ENCODE results near the gene FAM20A.

DNA sequence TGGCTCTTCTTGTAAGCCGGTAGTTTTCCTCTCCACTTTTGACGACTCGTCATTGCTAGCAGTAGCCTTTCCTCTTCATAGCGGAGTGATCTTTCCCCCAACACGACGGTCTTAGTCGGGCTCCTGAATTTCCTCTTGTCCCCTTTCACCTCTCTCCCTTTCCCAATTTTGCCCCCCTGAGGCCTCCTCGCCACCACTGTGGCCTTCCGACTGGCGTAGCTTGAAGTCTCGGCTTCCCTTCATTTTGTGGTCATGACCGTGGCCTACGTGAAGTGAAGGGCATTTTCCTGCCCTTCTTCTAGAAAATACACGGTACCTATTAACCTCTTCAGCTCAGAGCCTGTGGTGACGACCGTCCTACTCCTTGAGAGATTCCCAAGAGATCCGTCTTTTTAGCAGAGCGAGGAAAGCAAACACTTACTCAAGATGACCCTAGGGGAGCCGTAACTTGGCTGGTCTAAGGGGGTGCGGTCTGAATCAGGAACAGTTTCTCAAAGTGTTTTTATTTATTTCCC is 88.2 kb downstream of the FAM20A start:
- TF ChIP-seq SMAD1 (IDR thresholded peaks at IDR 0.05; ENCODE audit: low read depth, low read length, partially characterized antibody) (no peak), ZNF766 (CRISPR knock-in tag; conservative IDR thresholded peaks at IDR 0.05) (no peak)
- TF ChIP-seq, protein P1, sequence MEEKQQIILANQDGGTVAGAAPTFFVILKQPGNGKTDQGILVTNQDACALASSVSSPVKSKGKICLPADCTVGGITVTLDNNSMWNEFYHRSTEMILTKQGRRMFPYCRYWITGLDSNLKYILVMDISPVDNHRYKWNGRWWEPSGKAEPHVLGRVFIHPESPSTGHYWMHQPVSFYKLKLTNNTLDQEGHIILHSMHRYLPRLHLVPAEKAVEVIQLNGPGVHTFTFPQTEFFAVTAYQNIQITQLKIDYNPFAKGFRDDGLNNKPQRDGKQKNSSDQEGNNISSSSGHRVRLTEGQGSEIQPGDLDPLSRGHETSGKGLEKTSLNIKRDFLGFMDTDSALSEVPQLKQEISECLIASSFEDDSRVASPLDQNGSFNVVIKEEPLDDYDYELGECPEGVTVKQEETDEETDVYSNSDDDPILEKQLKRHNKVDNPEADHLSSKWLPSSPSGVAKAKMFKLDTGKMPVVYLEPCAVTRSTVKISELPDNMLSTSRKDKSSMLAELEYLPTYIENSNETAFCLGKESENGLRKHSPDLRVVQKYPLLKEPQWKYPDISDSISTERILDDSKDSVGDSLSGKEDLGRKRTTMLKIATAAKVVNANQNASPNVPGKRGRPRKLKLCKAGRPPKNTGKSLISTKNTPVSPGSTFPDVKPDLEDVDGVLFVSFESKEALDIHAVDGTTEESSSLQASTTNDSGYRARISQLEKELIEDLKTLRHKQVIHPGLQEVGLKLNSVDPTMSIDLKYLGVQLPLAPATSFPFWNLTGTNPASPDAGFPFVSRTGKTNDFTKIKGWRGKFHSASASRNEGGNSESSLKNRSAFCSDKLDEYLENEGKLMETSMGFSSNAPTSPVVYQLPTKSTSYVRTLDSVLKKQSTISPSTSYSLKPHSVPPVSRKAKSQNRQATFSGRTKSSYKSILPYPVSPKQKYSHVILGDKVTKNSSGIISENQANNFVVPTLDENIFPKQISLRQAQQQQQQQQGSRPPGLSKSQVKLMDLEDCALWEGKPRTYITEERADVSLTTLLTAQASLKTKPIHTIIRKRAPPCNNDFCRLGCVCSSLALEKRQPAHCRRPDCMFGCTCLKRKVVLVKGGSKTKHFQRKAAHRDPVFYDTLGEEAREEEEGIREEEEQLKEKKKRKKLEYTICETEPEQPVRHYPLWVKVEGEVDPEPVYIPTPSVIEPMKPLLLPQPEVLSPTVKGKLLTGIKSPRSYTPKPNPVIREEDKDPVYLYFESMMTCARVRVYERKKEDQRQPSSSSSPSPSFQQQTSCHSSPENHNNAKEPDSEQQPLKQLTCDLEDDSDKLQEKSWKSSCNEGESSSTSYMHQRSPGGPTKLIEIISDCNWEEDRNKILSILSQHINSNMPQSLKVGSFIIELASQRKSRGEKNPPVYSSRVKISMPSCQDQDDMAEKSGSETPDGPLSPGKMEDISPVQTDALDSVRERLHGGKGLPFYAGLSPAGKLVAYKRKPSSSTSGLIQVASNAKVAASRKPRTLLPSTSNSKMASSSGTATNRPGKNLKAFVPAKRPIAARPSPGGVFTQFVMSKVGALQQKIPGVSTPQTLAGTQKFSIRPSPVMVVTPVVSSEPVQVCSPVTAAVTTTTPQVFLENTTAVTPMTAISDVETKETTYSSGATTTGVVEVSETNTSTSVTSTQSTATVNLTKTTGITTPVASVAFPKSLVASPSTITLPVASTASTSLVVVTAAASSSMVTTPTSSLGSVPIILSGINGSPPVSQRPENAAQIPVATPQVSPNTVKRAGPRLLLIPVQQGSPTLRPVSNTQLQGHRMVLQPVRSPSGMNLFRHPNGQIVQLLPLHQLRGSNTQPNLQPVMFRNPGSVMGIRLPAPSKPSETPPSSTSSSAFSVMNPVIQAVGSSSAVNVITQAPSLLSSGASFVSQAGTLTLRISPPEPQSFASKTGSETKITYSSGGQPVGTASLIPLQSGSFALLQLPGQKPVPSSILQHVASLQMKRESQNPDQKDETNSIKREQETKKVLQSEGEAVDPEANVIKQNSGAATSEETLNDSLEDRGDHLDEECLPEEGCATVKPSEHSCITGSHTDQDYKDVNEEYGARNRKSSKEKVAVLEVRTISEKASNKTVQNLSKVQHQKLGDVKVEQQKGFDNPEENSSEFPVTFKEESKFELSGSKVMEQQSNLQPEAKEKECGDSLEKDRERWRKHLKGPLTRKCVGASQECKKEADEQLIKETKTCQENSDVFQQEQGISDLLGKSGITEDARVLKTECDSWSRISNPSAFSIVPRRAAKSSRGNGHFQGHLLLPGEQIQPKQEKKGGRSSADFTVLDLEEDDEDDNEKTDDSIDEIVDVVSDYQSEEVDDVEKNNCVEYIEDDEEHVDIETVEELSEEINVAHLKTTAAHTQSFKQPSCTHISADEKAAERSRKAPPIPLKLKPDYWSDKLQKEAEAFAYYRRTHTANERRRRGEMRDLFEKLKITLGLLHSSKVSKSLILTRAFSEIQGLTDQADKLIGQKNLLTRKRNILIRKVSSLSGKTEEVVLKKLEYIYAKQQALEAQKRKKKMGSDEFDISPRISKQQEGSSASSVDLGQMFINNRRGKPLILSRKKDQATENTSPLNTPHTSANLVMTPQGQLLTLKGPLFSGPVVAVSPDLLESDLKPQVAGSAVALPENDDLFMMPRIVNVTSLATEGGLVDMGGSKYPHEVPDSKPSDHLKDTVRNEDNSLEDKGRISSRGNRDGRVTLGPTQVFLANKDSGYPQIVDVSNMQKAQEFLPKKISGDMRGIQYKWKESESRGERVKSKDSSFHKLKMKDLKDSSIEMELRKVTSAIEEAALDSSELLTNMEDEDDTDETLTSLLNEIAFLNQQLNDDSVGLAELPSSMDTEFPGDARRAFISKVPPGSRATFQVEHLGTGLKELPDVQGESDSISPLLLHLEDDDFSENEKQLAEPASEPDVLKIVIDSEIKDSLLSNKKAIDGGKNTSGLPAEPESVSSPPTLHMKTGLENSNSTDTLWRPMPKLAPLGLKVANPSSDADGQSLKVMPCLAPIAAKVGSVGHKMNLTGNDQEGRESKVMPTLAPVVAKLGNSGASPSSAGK (IDR thresholded peaks at IDR 0.05) = no peak
- TF ChIP-seq, protein P2, sequence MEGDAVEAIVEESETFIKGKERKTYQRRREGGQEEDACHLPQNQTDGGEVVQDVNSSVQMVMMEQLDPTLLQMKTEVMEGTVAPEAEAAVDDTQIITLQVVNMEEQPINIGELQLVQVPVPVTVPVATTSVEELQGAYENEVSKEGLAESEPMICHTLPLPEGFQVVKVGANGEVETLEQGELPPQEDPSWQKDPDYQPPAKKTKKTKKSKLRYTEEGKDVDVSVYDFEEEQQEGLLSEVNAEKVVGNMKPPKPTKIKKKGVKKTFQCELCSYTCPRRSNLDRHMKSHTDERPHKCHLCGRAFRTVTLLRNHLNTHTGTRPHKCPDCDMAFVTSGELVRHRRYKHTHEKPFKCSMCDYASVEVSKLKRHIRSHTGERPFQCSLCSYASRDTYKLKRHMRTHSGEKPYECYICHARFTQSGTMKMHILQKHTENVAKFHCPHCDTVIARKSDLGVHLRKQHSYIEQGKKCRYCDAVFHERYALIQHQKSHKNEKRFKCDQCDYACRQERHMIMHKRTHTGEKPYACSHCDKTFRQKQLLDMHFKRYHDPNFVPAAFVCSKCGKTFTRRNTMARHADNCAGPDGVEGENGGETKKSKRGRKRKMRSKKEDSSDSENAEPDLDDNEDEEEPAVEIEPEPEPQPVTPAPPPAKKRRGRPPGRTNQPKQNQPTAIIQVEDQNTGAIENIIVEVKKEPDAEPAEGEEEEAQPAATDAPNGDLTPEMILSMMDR (IDR thresholded peaks at IDR 0.05 in 2 of 3, conservative IDR thresholded peaks at IDR 0.05 in 1 of 3; ENCODE audit: insufficient read depth in 2 of 3, low read depth in 1 of 3, low read length in 3 of 3) = no peak

All from K562 (cell line).